ENCODE results near the gene LAMTOR3. TPM values are rescaled to one million over a fixed set of nuclear protein-coding genes. Genes with fewer than 3 reads are reported as not detected.

The LAMTOR3 gene
- total and polyA plus RNA-seq, 9 of the 15 experiments (the other 6 are each of a cell fraction or from before 2014, with no cell fraction given): 17.9 to 146 (median 59.4) TPM

DNA sequence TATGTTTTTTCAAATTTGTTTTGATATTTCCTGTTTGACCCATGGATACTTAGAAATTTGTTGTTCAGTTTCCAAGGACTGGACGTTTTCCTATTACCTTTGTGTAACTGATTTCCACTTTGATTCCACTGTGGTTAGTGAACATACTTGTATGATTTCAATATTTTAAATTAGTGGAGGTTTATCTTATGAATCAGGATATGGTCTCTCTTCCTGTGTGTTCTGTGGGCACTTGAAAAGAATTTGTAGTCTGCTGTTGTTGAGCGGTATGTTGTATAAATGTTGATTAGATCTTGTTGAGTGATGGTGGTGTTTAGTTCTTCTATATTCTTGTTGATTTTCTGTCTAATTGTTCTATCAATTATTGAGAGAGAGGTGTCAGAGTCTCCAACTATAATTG, 21.2 kb upstream of the LAMTOR3 start:
- H3K4me3 ChIP-seq: no peak overlapping the region
- H3K36me3 ChIP-seq (ENCODE audit: control insufficient read depth, insufficient read depth, low read length): peaks cover 30% of the 10 kb centered on the region; the same call in 2 of the 3 replicates
- H4K20me1 ChIP-seq (replicated peaks; ENCODE audit: control insufficient read depth, insufficient read depth, low read length): no peaks in the 10 kb centered on the region
- in situ Hi-C loops (cut with MboI) (no loop called here), intact Hi-C loops (cut with micrococcal nuclease) (no loop called here)
- no peak overlapping the region for H3K9ac ChIP-seq (ENCODE audit: insufficient read depth in 1 of 2, low read depth in 2 of 2, low read length in 2 of 2)
- no peak overlapping the region for H3K4me2 ChIP-seq (ENCODE audit: insufficient read depth, low read length)
- DNase-seq (ENCODE audit: extremely low read depth in 1 of 4, low spot score in 3 of 4): no peak
- no peaks in the 10 kb centered on the region for H3K9me1 ChIP-seq (ENCODE audit: control insufficient read depth, insufficient read depth, low read length)
- H3K9me3 ChIP-seq (replicated peaks; ENCODE audit: control insufficient read depth, insufficient read depth, low read depth, low read length): no peaks in the 10 kb centered on the region
- WGBS (ENCODE audit: insufficient coverage, low coverage, missing lambda C conversion rate): 72% methylated on average over 2 of the region's 2 CpGs
- no peaks in the 10 kb centered on the region for H3K79me2 ChIP-seq (ENCODE audit: control insufficient read depth, insufficient read depth, low read length)
- BruUV-seq (replicated peaks): no TSS peak
- no peak for FAIRE-seq
- ATAC-seq: no peak
- no peak overlapping the region for H3K27ac ChIP-seq (ENCODE audit: extremely low read depth, low read depth, low read length)
- TF ChIP-seq KLF6 (CRISPR knock-in tag; IDR thresholded peaks at IDR 0.05; ENCODE audit: borderline replicate concordance) (no peak), ZBTB8A (IDR thresholded peaks at IDR 0.05; ENCODE audit: partially characterized antibody) (no peak)
- TF ChIP-seq, protein P1, sequence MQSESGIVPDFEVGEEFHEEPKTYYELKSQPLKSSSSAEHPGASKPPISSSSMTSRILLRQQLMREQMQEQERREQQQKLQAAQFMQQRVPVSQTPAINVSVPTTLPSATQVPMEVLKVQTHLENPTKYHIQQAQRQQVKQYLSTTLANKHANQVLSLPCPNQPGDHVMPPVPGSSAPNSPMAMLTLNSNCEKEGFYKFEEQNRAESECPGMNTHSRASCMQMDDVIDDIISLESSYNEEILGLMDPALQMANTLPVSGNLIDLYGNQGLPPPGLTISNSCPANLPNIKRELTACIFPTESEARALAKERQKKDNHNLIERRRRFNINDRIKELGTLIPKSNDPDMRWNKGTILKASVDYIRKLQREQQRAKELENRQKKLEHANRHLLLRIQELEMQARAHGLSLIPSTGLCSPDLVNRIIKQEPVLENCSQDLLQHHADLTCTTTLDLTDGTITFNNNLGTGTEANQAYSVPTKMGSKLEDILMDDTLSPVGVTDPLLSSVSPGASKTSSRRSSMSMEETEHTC (IDR thresholded peaks at IDR 0.05): no peak
- TF ChIP-seq, protein P2, sequence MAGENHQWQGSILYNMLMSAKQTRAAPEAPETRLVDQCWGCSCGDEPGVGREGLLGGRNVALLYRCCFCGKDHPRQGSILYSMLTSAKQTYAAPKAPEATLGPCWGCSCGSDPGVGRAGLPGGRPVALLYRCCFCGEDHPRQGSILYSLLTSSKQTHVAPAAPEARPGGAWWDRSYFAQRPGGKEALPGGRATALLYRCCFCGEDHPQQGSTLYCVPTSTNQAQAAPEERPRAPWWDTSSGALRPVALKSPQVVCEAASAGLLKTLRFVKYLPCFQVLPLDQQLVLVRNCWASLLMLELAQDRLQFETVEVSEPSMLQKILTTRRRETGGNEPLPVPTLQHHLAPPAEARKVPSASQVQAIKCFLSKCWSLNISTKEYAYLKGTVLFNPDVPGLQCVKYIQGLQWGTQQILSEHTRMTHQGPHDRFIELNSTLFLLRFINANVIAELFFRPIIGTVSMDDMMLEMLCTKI (IDR thresholded peaks at IDR 0.05; ENCODE audit: partially characterized antibody): no peak
- CTCF ChIA-PET (ENCODE audit: low intra/inter-chr PET ratio): no interaction called here
- POLR2A ChIA-PET: no interaction called here
- no peak overlapping the region for H2AFZ ChIP-seq (ENCODE audit: low read depth, low read length)
- no peaks in the 10 kb centered on the region for H3K27me3 ChIP-seq (ENCODE audit: control insufficient read depth in 2 of 2, insufficient read depth in 2 of 2, low read length in 2 of 2)
- no peaks in the 10 kb centered on the region for H3K4me1 ChIP-seq (replicated peaks in 1 of 2; ENCODE audit: control insufficient read depth in 2 of 2, insufficient read depth in 2 of 2, low read length in 2 of 2)
